ENCODE results near the gene PRPF6. TPM values are rescaled to one million over a fixed set of nuclear protein-coding genes. Genes with fewer than 3 reads are reported as not detected.

Gene PRPF6
- total and polyA plus RNA-seq, 2 of the 13 experiments (the other 11 are each of a cell fraction or from before 2014, with no cell fraction given), result 63.7 to 101 TPM

- TF ChIP-seq, protein P1, sequence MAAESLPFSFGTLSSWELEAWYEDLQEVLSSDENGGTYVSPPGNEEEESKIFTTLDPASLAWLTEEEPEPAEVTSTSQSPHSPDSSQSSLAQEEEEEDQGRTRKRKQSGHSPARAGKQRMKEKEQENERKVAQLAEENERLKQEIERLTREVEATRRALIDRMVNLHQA (CRISPR knock-in tag; IDR thresholded peaks at IDR 0.05), result no peak
- TF ChIP-seq SRF (IDR thresholded peaks at IDR 0.05; ENCODE audit: low read depth, low read length) (no peak), RELA (CRISPR knock-in tag; IDR thresholded peaks at IDR 0.05) (no peak), PHB2 (IDR thresholded peaks at IDR 0.05; ENCODE audit: partially characterized antibody) (no peak), ETV5 (CRISPR knock-in tag; IDR thresholded peaks at IDR 0.05; ENCODE audit: borderline replicate concordance) (0 out of 2 replicates have a peak, but pooled peaks have one; percentile 35), REPIN1 (CRISPR knock-in tag; IDR thresholded peaks at IDR 0.05; ENCODE audit: borderline replicate concordance, low read depth) (0 out of 2 replicates have a peak, but pooled peaks have one; percentile 44), ZNF747 (CRISPR knock-in tag; IDR thresholded peaks at IDR 0.05; ENCODE audit: borderline replicate concordance) (peak; percentile 78; the same call in 1 of the 2 replicates), ZNF614 (CRISPR knock-in tag; IDR thresholded peaks at IDR 0.05; ENCODE audit: borderline replicate concordance) (no peak), ZNF839 (CRISPR knock-in tag; IDR thresholded peaks at IDR 0.05; ENCODE audit: borderline replicate concordance) (0 out of 2 replicates have a peak, but pooled peaks have one; percentile 74), HOXA9 (CRISPR knock-in tag; IDR thresholded peaks at IDR 0.05; ENCODE audit: borderline replicate concordance) (no peak), RBAK (CRISPR knock-in tag; IDR thresholded peaks at IDR 0.05) (no peak), PHF8 (CRISPR knock-in tag; IDR thresholded peaks at IDR 0.05) (peak; percentile 84), ZNF891 (CRISPR knock-in tag; IDR thresholded peaks at IDR 0.05) (peak; percentile 88), ZNF547 (CRISPR knock-in tag; IDR thresholded peaks at IDR 0.05) (peak; percentile 74; the same call in 1 of the 2 replicates), ZKSCAN1 (IDR thresholded peaks at IDR 0.05; ENCODE audit: low read length) (no peak), ZBTB3 (CRISPR knock-in tag; IDR thresholded peaks at IDR 0.05; ENCODE audit: borderline replicate concordance, low read depth) (no peak), AKAP8 (CRISPR knock-in tag; IDR thresholded peaks at IDR 0.05) (peak; percentile 86; the same call in 1 of the 2 replicates)
- TF ChIP-seq, protein P2, sequence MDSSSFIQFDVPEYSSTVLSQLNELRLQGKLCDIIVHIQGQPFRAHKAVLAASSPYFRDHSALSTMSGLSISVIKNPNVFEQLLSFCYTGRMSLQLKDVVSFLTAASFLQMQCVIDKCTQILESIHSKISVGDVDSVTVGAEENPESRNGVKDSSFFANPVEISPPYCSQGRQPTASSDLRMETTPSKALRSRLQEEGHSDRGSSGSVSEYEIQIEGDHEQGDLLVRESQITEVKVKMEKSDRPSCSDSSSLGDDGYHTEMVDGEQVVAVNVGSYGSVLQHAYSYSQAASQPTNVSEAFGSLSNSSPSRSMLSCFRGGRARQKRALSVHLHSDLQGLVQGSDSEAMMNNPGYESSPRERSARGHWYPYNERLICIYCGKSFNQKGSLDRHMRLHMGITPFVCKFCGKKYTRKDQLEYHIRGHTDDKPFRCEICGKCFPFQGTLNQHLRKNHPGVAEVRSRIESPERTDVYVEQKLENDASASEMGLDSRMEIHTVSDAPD (CRISPR knock-in tag; IDR thresholded peaks at IDR 0.05), result no peak
- TF ChIP-seq, protein P3, sequence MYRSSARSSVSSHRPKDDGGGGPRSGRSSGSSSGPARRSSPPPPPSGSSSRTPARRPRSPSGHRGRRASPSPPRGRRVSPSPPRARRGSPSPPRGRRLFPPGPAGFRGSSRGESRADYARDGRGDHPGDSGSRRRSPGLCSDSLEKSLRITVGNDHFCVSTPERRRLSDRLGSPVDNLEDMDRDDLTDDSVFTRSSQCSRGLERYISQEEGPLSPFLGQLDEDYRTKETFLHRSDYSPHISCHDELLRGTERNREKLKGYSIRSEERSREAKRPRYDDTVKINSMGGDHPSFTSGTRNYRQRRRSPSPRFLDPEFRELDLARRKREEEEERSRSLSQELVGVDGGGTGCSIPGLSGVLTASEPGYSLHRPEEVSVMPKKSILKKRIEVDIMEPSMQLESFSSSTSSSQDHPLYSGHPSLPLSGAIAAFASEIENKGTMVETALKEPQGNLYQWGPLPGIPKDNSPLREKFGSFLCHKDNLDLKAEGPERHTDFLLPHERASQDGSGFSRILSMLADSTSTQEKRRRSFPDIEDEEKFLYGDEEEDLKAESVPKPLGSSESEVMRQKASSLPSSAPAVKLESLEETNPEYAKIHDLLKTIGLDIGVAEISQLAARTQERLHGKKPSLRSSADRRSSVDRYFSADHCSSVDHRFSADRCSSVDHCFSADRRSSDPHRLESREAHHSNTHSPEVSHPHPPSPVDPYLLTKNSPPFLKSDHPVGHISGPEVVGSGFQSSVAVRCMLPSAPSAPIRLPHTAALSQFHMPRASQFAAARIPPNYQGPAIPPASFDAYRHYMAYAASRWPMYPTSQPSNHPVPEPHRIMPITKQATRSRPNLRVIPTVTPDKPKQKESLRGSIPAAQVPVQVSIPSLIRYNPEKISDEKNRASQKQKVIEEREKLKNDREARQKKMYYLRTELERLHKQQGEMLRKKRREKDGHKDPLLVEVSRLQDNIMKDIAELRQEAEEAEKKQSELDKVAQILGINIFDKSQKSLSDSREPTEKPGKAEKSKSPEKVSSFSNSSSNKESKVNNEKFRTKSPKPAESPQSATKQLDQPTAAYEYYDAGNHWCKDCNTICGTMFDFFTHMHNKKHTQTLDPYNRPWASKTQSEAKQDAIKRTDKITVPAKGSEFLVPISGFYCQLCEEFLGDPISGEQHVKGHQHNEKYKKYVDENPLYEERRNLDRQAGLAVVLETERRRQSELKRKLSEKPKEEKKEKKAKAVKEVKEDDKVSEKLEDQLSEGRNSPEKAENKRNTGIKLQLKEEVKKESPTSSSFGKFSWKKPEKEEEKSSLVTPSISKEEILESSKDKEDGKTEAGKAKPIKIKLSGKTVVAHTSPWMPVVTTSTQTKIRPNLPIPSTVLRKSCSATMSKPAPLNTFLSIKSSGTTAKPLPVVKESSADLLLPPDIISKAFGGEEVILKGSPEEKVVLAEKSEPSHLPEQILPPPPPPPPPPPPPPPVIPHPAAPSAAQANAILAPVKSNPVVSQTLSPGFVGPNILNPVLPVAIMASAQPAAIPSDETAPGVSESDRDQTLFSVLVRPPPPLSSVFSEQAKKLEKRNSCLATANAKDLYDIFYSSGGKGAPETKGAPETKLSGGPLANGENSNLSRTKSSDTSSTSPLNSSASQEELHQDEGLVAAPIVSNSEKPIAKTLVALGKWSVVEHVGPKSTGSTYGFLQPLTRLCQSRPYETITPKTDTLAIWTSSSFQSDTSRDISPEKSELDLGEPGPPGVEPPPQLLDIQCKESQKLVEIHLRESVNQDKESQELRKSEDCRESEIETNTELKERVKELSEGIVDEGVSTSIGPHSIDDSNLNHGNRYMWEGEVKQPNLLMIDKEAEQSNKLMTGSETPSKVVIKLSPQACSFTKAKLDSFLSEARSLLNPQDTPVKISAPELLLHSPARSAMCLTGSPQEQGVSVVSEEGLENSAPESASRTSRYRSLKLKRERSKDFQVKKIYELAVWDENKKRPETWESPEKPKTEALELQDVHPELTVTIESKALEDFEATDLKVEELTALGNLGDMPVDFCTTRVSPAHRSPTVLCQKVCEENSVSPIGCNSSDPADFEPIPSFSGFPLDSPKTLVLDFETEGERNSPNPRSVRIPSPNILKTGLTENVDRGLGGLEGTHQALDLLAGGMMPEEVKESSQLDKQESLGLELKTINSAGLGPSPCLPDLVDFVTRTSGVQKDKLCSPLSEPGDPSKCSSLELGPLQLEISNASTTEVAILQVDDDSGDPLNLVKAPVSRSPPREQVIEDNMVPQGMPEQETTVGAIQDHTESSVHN (CRISPR knock-in tag; IDR thresholded peaks at IDR 0.05), result 0 out of 2 replicates have a peak, but pooled peaks have one; percentile 18
Observed at GRCh38 chr20:63969838-63970713, 10.9 kb upstream of the PRPF6 start, which contains the start of gene ZNF512B (continued).

Data from HepG2 (cell line).